Measurements from ENCODE around the gene MICALL2.
A peak's percentile ranks its signal among the peaks of the same experiment; 100 is the strongest.

MICALL2 gene

DNA sequence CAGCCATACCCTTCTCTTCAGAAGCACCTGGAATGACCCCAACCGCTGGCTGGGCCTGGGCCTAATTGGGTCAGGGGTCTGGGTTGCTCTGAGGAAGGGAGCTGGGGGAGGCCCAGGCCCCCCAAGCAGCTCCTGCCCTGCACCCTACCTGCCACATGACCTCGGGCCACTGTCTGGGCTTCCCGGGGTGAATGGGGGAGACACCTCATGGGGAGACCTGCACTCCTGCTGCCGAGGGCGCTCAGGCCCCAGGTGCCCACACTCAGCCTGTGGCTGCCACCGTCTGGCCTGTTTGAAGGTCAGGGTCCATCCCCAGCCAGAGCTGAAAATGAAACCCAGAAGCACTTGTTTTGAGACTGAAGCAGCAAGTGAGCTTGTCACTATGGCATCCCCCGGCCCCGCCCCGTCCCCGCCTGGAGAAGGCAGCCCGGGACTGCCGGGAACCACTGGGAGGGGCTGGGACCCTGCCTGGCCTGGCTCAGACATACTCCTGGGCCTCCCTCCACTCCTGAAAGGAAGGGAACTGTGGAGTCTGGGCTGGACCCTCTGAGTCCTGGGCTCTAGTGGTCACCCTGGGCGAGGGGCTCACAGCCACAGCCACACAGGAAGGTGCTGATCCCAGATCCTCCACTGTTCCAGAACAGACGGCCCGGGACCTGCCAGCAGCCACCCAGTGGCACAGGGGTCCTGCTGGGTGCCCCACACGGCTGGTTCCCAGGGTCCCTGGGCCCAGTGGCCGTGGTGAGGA is 7.4 kb upstream of the MICALL2 start:
- DNase-seq = peak; percentile 19

DNA sequence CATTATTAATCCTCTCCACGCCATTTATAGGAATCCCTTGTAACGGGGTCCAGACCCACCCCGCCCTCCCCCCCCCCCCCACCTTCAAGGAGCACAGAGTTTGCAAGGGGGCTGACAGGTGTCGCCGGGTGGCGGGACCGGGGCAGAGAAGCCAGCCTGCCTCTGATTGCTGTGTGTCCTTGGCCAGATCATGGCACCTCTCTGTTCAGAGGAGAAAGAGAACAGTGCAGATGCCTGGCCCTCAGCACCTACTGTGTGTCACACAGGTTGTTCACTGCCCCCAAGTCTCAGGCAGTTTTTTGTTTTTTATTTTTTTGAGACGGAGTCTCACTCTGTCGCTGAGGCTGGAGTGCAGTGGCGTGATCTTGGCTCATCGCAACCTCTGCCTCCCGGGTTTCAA is 5.4 kb upstream of the MICALL2 start:
- no peak for DNase-seq

DNA sequence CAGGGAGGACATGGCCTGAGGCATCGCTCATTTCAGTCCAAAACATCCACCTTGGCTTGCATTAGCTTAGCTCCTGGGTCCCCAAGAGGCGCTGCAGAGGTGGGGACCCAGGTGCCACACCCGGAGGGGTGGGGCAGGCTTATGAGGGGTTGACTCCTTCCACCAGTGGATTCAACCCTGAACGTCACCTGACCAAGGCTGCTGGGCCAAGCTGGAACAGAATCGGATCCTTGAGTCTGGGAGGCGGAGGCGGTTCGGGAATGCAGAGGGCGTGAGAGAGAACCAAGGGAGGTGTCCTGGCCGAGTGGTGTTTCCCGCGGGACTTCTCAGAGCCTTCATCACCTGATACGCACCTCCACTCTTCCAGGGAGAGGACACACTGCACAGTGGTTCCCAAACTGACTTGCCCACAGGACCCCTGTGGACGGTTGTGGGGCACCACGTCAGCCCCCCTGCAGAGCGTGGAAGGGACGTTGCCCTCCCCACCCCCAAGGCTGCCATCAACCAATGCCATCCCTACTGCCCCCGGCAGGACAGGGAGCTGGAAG is 4.5 kb upstream of the MICALL2 start:
- peak; percentile 45 for DNase-seq

DNA sequence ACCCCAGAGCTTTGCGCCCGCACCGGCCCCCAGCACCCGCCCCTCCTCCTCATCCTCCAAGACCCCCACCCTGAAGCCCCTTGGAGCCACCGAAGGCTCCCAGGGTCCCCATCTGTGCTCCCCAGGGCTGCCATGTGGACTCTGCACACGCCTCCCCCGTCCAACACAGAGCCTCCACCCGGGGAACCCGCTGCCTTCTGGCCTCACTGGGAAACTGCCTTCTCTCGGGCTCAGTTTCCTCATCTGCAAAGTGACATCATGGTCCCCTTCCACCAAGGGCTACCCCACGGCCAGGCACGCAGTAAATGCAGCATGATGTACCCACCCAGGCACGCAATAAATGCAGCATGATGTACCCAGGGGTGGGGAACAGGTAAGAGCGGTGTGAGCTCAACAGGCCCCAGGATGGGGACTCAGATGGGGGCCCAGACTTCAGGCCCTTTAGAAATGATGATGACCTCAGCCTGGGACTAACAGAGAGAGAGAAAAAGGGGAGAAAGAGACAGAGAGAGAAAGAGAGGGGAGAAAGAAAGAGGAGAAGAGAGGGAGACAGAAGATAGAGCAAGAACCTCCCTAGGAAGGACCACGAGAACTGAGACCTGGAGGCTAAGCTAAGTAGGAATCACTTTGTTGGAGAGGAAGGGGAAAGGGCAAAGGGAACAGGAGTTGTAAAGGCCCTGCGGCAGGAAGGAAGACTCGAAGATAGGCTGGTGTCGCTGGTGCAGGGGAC is 2.5 kb upstream of the MICALL2 start:
- peak; percentile 49 for DNase-seq

DNA sequence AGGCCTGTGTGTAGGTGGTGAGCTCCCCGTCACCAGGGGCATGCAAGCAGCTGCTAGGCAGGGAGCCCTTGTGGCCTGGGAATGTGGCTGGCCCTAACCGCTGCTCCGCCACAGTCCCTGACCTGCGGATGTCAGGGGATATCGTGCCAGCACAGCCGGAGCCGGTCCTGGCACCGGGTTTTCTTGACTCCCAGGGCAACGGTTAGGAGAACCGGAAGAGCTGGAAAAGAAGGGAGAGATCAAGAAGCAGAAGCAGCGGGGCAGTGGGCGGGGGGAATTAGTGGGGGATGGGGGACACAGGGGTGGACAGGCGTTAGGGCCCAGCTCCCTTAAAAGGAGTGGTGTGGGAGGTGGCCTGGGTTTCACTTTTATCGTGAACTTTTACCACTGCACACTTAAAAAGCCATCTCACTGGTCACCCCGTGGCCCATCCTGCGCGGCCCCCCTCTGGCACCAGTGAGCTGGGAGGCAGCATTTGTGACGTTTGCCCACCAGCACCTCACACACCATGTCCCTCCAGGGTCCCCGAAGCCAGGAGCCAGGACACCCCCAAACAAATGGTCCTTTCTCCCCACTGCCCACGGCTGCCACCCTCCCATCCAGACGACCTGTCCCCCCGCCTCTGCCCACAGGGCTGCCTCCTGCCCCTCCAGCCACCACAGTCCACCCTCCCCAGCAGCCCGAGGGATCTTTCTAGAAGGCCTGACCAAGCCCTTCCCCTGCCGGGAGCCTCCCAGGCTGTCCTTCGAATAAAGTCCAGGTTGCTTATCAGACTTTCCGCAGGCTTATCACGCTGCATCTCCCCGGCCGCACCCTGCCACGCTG is 1.8 kb upstream of the MICALL2 start:
- peak; percentile 89 for DNase-seq

DNA sequence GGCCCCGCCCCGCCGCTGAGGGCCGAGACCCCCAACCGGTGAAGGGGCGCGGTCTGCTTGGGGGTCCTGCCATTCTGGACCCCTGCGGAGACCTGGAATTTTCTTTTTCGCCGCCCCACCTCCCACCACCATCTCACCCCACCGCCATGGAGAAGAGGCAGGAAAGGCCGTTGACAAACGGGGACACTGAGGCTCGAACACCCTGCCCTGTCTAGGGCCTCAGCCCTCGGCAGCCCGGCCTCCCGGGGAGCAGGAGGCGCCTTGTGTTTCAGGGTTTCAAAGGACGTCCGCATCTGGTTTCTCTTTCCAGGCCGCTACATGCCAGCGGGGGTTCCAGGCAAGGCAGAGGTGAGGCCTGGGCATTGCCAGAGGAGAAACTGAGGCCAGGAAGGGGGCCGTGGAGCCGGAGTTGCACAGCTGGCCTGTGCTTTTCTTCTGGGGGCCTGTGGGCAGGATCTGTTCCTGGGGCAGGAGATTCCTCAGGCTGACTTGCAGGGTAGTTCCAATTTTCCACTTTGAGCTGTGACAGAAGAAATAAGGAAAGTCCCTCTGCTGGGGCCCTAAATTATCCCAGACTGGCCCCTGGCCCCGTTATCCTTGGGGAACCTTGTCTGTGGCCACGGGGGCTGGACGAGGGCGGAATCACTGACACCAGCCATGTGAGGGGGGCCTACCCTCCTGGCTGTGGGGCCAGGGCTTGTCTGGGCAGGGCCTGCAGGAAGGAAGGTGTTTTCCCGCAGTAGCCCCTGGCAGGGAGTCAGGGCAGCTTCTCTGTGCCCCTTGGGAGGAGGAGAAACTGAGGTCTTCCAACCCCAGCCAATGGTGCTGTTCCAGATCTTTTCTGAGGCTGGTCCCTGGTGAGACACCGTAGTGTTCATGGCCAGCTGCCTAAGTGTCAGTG is 900 bp upstream of the MICALL2 start:
- DNase-seq = peak; percentile 45

DNA sequence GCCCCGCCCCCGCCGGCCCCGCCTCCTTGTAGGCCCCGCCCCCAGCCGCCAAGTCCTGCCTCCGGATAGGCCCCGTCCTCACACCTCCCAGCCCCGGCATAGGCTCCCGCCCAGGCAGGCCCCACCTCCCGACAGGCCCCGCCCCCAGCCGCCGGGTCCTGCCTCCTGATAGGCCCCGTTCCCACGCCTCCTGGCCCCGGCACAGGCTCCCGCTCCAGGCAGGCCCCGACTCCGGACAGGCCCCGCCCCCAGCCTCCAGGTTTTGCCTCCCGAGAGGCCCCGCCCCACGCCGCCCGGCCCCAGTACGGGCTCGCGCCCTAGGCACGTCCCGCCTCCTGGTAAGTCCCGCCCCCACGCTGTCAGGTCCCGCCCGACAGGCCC is 232 bp upstream of the MICALL2 start:
- peak; percentile 97 for DNase-seq

DNA sequence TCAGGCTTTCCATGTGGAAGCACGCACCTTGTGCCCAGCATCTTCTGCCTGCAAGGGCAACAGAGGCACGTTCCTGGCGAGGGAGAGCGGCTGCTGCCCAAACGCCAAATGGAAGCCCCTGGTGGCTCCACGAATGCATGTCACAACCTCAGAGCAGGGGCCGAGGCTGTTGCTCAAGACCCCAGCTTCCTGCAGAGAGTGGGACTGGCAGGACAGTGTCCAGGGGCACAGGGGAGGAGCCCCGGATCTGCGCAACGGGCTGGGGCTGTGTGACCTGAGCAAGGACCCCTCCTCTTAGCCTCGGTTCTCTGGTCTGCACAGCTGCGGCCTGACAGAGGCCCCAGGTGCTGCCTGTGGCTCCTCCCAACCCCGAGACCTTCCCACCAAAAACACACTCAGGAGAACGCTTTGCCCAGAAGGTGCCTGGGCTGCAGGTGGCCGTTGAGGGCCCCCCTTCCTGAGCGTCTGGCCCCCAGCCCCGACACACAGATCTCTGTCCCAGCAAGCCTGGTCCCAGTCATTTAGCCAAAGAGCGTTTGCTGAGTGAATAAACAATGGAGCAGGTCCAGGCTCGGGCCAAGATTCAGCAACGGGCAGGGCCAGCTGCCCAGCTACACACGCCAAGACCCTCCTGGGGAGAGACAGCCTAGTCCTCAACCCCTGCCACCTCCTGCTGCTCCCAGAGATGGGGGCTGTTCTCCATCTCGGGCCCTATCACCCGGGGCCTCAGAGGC is 1.2 kb downstream of the MICALL2 start:
- DNase-seq = no peak

DNA sequence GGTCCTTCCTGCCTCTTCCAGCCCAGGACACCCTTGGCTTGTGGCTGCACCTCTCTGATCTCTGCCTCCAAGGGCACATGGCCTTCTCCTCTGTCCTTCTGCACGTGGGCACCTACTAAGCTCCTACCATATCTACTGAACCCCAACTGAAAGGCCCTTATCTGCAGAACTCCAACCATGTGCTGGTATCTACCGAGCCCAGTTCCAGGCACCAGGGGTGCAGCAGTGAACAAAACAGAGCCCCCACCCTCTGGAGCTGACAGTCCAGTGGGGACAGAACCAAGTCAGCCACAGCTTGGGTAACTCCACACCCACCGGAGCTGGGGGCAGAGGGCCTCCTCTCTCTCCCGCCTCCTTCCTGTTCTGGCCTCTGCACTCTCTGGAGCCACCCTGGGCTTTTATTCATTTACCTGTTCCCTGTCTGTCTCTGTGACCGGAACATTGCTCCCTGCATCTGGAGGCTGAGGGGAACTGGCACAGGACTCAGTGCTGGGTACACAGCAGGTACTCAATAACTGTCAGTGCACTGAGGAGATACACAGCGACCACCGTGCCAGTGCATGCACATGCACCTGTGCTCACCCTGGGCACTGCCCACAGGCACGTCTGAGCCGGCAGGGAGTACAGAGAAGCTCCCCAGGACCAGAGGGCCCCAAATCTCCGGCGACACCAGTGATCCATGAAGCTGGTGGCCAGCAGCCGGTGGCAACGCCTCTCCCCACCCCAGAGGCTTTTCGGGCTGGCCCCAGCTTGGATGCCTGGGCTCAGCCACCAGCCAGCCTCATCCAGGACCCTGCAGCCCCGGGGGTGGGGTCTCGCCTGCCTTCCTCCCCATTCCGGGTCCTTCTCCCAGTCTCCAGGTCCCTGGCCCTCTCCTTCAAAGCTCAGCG is 2.0 kb downstream of the MICALL2 start:
- peak; percentile 97 for DNase-seq

DNA sequence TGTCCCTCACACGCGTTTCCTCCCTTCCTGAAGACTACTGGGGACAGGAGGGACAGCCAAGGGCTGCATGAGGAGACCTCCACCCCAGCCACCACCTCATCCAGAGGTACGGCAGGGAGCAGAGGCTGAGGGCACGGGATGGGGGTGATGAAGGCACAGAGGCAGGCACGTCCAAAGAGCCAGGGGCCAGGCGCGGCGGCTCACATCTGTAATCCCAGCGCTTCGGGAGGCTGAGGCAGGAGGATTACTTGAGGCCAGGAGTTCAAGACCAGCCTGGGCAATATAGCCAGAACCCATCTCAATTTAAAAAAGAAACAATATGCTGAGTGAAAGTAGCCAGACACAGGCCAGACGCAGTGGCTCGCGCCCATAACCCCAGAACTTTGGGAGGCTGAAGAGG is 3.3 kb downstream of the MICALL2 start:
- DNase-seq = no peak

DNA sequence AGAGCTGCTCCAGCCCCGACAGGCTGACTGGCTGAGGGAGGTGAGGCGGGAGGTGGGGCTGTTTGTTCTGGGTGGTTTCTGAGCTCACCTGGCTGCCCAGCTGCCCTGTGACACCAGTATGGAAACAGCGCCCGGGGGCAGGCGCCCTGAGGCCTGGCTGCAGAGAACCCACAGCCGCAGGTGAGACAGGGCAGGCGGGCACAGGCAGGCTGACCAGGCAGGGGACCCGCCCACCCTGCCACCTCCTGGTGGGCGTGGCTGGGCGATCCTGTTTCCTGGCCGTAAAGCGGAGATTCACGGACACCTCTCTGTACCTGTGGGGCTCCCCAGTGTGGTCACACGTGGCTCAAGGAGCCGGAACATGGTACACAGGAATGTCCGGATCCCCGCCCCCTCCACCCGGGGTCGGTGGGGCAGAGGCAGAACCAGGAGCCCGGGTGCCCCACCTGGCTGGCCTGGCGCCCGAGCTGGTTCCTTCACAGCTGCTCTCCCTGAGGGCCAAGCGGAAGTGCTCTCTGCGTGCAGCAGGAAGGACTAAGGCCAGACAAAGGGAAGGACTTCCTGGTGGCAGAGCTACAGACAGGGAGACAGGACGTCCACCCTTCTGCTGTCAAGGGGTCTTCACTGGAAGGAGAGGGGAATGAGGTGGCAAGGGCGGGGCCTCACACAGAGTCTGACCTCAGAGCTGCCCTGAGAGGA is 3.9 kb downstream of the MICALL2 start:
- DNase-seq = no peak

DNA sequence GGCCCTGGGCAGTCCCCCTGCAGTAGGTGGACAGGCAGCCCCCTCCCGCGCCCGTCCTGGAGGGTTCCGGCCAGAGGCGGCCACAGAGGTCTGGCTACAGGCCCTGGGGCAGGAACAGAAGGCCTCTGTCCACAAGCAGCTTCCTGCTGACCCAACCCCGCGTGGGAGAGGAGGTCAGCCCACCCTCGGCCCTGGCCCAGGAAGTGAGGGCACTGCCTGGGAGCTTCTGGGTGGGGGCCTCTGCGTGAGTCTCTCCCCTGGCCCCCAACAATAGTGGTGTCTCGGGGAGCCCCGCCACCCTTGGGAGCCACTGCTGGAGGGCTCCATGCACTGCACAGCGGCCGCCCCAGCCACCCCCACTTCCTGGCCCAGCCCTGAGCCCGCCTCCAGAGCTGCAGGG is 4.7 kb downstream of the MICALL2 start:
- DNase-seq = no peak

DNA sequence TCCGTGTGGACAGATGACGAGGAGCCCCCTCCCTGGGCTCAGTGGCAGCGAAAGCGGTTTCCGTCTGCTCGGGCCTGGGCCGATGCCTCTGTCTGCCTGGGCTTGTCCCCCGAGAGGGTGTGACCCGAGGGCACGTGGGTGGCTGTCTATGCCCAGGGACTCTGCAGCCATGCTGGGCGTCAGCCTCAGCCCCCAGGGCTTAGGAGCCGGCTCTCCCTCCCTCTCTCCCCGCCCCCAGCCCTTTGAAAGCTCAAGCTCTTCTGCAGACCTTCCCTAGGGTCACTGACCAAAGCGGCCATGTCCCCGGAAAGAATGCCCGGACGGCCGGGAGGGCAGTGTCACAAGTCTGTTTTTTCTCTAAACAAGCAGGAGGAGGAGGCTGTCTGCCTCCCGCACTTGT is 7.1 kb downstream of the MICALL2 start:
- no peak for DNase-seq

DNA sequence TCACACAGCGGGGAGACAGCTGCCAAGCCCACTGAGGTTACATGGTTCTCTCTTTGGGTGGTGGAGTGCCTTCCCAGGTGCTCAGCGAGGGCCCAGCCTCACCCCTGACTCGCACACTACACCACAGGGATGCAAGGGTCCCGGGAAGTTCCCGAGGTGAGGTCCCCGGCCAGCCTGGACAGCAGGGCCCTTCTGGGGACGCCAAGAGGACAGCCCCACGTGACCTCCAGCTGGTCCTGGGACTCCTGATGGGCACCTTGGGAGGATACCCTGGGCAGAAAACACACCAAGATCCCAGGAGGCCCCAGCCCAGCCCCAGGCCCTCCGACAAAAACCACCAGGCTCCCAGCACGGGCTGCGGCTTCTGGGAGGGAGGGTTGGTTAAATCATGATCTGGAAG is 8.3 kb downstream of the MICALL2 start:
- DNase-seq = no peak

DNA sequence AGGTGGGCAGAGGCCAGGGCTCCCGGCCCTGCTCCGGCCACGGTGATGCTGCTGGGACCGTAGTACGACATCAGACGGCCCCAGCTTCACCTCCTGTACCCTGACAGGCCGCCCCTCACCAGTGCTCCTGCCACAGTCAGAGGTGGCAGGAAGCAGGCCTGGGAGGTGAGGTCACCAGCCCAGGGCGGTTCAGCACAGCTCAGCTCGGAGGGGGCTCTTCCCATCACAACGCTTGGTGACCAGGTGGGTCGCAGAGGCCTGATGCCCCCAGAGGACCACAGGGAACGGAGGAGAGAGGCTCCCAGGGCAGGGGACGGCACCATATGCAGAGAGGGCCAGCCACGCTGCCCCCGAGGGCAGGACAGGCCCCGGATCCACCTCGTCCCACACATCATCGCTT is 8.8 kb downstream of the MICALL2 start:
- DNase-seq = no peak

DNA sequence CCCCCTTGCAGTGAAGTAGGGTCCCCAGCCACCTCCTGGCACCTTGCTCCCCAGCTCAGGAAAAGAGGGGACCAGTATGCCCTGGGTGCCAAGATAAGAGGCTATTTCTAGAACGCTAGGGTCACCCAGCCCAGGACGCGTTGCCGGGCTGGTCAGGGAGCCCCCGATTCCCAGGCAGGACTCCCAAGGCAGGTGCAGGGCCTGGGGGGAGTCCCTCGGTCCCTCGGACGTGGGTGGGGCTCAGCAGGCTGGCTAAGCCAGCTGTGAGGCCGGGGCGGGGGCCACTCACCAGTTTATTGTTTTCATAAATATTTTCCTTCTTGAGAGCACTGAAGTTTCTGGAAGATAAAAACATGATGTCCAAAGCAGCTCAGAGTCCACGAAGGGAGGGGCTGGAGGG is 9.3 kb downstream of the MICALL2 start:
- DNase-seq = no peak

DNA sequence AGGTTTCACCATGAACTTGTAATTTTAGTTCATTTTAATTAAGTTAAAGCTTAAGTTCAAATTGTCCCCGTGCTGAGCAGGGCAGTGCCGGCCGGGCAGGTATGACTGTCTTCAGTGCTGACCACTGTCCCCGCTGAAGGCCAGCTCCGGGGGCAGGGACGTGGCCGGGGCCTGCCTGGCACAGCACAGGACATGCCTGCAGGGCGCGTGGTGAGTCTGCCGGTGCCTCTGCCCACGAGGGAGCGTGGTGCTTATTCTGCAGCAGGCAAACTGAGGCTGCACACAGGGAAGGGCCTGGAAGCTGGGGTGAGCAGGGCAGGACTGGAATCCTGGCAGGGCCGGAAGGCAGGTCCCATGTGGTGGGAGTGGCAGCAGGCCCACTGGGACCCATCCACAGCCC is 9.8 kb downstream of the MICALL2 start:
- DNase-seq = no peak

DNA sequence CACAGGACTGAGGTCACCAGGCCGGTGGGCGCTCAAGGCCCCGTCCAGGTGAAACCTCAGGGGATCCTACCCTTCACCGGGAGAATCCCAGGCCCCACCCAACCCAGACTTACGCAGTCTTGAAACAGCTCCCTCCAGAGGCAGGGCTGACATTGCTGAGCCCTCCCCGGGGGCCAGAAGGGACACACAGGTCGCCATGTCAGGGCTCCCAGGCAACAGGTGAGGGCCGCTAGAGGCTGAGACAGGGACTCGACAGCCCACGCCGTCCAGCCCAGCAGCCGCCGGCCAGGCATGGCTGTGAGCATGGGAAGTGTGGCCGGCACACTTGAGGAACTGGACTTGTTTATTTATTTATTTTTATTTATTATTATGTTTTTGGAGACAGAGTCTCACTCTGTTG is 10.3 kb downstream of the MICALL2 start:
- no peak for DNase-seq

DNA sequence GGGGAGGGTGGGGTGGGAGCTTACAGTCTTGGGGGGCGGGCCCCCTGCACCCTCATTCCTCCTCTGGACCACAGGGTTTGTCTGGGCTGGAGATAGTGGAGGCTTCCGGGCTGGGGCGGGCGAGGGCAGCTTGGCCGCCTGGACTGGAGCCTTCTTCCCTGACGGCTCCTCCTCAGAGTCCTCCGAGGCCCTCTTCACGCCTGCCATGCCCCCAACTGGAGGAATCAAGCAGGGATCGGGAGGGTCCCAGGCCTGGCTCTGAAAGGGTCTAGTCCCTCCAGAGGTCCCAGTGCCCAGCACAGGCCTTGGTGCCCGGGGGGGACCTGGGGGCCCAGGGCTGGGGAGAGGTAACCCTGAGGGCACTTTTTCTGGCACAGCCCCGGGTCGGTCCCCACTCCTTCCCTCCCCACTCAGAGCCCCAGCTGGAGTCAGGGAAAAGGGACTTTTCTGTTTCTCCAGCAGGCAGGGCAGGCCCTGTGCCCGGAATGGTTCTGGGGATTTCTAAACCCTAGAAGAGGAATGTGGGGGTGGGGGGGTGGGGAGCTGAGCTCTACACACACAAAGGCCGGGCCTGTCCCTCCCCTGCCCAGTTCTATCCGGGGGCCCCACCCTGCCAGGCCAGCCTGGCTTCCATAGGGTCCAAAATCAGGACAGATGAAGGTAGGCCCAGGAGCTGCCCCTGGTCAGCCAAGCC is 11.6 kb downstream of the MICALL2 start:
- no peak for DNase-seq

All from hematopoietic multipotent progenitor cell treated with erythropoietin and hydrocortisone succinate and interleukin-3 and kit ligand, for 8 days (in vitro differentiated cells).